Putamen (tissue), 1 donor: Measurements from ENCODE around the gene MAP6.

Experiments used
- DNase-seq: peaks from one replicate; pipeline ENCODE4 v3.0.0-alpha.2; 2016; ENCODE audit warnings: low spot score

MAP6 gene

DNA sequence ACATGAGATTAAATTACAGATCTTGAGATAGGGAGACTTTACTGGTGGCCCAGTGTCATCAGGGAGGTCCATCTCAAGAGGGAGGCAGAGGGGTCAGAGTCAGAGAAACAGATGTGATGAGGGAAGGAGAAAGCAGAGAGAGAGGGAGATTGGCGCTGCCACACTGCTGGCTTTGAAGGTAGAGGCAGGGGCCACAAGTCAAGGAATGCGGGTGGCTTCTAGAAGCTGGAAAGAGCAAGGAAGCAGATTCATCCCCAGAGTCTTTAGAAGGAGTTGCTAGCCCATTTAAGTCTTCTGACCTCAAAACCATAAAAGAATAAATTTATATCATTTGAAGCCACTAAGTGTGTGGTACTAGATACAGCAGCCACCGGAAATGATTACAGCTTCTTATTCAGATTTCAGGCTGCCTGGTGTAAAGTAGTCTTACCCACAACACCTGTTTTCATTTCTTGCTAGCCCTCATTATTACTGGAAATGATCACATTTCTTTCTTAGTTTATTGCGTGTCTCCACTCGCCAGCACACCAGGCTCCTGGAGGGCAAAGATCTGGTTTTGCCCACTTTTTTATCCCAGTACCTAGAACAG, 119.4 kb downstream of the MAP6 start:
- no peak for DNase-seq

DNA sequence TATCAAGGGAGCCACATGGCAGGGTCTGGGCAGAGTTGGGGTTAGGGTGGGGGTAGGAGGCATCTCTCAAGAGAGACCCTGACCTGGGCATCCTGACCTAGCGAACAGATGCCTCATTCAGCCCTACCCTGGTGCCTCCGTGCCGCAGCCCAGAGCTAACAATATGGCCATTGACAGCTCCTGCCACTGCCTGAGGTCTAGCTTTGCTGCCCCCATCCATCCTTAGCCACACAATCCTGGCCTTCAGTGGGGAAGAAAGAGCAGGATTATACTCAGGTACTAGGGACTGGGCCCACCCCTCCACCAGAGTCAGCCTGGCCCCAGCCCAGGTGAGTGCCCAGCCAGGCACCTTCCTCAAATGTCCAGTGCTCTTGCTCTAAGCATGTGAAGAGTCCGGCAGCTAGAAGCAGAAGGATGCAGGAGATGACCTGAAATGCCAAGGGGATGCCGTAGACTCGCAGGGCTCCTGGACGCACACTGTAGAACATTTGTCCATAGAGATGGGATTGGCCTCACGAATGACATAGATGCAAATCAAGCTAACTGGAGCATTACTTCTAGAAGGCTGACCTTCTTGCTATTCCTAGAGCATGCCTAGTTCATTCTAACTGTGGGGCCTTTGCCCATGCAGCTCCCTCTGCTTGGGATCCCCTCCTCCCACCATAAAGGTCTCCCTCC, 120.1 kb downstream of the MAP6 start:
- DNase-seq, result no peak

DNA sequence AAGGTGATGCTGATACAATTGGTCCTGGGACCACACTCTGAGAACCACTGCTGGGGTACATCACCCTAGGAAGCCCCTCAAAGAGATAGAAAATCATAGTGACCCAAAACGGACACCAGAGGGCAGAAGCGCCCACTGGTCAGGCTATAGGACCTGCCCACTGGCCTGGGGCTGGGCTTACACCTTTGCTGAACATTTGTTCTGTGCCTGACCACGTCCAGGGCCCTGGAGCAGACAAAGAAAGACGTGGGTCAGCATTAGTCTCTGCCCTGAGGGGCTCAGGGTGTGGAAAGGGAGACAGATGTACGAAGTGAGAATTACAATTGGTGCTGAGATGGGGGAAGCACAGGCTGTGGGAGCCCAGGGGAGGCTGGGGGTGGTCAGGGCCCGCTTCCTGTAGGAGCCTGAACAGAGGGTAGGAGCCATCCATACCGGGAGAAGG, 121.2 kb downstream of the MAP6 start:
- DNase-seq, result no peak

DNA sequence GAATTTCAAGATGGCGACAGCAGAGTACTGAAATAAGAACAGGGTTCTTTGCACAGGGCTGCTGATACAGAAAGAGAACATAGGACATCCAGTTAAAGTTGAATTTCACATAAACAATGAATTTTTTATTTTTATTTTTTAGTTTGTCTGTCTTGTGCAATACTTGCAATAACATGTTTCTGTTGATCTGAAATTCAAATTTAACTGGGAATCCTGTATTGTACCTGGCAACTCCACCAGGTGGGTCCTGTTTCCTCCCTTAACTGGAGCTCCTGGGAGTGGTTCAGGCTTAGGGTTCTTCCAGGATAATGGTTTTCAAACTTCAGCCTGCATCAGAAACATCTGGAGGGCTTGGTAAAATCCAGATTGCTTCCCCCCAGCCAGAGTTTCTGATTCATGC, 121.7 kb downstream of the MAP6 start:
- no peak for DNase-seq

DNA sequence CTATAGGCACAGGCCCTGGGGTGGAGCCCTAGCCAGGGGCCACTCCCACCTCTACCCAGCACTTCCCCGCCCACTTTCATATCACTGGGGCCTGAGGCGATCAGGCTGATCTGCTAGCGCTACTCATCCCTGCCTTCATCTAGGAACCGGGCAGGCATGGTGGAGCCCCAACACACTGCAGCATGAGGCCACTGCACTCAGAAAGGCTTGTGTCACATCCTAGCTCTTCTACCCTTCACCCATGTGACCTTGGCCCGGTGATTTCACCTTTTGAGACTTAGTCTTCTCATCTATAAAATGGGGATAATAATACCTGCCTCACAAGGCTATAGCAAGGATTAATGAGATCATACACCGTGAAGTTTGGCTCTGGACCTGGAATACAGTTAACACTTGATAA, 125.0 kb downstream of the MAP6 start:
- no peak for DNase-seq

GRCh38 chr11:75542088-75542438, 126.8 kb downstream of the MAP6 start:
- DNase-seq, result no peak

GRCh38 chr11:75541193-75542087, 127.4 kb downstream of the MAP6 start:
- no peak for DNase-seq

DNA sequence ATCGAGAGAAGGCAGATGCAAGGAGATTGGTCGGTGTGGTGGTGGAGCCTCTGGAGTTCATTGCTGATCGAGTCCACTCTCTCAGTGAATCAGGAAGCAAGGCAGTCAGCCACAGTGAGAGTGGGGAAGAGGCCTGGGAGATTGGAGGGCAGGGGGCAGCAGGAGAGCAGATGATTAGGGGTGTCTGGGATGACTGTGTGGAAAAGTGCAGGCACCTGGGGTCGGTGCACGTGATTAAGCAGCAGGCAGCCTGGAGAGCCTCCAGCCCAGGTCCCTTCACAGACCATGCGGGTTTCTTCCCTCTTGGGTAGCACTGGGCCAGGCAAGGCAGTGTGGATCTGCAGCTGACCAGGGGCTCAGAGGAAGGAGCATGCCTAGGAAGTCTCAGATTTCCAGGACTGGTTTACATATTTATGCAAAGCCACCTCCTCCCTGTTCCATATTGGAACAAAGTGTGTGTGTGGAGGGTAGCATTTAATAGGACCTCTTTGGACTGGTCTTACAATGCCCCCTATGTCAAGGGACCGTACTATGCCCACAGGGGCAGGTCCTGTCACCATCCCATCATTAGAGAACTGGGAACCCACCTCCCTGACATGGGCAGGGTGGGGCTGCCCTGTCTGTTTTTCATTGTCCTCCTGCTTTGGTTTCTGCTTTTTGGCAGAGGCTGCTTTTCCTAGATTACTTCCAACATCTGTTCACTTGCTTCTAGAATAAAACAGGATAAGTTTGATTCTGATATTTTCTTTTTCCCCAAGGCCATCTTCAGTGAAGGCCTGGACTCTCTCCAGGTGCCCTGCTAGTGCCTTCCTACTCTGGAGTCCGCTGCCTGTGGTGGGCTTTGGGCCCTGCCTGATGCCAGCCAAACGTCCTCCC, 129.1 kb downstream of the MAP6 start:
- no peak for DNase-seq

DNA sequence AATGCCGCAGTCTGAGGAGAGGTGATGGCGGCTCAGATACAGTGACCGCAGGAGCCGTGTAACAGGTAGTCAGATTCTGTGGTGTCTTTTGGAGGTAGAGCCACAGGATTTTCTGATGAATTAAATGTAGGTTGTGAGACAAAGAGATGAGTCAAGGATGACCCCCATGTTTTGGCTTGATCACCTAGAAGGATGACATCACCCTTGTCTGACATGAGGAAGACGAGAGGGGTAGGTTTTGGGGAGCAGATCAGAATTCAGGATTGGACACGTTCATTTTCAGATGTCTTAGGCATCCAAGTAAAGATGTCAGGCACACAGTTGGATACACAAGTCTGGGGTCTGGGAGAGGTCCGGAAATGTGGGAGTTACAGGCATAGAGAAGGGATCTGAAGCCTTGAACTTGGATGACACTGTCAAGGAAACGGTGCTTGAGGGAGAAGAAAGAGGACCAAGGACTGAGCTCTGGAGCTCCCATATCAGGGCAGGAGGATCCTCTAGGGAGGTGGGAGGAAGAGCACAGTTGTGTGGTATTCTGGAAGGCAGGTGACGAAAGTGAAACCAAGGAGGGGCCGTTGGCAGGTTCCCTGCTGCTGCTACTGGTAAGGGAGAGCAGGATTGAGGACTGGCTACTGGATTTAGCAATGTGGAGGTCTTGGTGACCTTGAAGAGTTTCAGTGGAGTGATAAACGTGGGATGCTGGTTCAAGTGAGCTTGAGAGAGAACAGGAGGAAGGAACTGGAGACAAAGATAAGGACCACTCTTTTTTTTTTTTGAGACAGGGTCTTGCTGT, 130.5 kb downstream of the MAP6 start:
- DNase-seq, result no peak

GRCh38 chr11:75537740-75538139, 131.1 kb downstream of the MAP6 start:
- DNase-seq, result no peak
